ENCODE data around the gene HTR7.

Gene HTR7

GRCh38 chr10:90732581-90732980 is 125.3 kb downstream of the HTR7 start:
- no peak for DNase-seq

DNA sequence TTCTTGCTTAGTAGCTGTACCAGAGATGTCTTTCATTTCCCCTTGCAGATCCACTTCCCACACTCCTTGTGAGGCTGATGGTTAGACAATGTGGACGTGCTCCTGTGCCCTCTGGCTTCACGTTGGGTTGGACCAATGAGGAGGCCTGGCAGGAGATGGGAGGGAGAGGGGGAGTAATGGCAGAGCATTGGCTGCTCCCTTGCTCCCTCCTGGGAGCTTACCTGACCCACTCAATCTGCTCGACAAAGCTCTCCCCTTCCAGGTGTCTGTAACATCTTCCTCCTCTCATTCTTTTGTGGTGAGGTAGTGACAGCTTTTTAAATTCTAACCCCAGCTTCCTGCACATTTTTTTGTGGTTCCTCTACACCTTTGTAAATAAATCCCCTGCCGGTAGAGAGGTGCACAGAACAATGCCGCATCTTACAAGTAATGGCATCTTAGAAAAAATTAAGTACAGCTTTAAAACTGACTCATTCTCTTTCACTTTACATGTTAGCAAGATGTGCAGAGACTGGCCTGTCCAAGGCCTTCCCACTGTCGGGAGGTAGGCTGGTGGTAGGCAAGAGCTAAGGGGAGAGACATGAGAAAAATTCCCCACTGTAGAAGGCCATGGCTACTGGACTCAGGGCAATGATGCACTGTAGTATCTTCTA is 134.3 kb downstream of the HTR7 start:
- DNase-seq = no peak

DNA sequence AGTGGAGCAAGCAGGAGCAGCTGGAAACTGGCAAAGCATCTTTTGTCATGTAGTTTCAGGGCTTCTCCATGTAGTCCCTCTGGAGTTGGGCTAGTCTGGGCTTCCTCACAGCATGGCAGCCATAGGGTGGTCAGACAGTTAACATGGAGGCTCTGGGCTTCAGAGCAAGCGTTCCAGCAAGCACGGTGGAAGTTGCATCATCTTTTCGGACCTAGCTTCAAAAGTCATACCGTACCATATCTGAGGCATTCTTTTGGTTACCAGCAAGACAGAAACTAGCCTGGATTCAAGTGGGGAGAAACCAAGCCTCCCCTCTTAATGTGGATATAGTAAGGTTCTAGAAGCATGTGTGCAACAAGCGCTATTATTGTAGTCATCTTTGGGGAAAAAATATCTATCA is 135.0 kb downstream of the HTR7 start:
- DNase-seq = no peak

DNA sequence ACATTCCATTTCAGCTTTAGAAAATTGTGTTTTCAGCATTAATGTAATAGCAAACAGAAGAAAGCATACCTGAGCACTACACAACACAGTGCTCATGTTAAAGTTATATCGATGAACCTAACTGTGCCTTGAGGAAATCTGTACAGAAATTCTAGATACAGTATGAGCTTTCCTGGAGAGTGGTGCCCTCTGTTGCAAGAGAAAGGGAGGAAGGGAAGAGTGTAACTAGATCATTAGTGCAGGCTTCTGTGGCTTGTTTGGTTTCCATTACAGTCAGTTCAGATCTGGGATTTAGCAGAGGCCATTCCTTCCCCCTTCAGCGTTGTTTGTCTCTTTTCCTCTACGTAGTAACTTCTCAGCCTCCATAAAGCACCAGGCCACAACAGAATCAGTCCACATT is 139.7 kb downstream of the HTR7 start:
- DNase-seq = no peak

DNA sequence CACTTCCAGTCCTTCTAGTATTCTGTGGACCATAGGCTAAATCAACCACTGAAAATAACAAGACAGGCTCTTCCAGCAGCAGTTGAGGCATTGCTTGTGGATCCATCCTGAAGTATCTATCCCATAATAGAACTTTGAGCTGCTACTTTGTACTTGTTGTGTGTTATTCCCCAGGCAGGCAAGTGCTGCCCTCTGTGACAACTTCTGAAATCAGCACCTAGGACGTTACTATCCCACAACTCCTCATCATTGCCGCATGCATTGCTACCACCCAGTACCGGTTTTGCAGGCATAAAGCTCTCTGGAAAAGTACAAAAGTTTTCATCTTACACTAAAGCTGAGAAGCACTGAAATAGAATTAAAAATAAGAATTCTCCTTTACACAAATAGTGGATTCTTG is 145.3 kb downstream of the HTR7 start:
- DNase-seq = no peak

GRCh38 chr10:90709727-90710126 is 148.1 kb downstream of the HTR7 start:
- no peak for DNase-seq

DNA sequence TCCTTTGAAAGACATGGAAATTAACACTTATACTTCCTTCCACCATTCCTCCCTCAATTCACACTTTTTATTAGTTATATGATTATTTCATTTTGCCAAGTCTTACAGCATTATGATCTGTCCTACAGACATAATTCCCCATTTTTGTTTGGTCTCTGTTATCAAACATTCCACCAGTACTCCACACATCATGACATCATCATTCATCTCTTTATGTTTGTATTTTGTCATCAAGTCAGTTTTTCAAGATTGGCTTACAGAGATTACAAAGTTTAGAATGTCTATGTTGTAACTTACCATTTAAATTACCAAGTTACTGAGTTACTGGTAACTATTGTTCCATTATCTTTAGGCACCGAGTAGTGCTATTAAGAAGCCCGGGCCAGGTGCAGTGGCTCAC is 150.2 kb downstream of the HTR7 start:
- DNase-seq = no peak

GRCh38 chr10:90701428-90701827 is 156.4 kb downstream of the HTR7 start:
- DNase-seq = no peak

DNA sequence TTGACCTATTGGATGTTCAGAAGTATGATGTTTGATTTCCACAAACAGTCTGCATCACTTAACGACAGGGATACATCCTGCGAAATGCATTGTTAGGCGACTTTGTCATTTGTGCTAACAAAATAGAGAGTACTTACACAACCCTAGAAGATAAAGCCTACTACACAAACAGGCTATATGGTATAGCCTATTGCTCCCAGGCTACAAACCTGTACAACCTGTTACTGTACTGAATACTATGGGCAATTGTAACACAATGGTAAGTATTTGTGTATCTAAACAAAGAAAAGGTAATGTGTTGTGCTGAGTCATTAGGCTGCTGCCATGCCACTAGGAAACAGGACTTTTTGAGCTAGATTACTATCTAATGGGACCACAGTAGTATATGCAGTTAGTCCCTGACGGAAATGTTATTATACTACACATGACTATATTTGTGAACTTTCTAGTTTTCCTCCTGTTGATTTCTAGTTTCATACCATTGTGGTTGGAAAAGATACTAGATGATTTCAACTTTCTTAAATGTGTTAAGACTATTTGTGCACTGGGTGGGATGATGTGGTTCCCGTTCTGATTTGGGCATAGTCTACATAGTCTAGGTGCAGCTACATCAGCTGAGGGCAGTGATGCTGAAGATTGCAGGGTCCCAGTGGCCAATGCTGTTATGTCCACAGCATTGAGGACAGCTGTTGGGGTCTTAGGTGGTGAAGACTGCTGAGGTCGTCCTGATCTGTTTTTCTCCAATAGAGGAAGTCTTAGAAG is 161.7 kb downstream of the HTR7 start:
- DNase-seq = no peak

All from activated CD4-positive, alpha-beta T cell treated with anti-CD3 and anti-CD28 coated beads for 4 hours (primary cell).